GM19240 (cell line): Measurements from ENCODE around the gene IGDCC3.

Source experiments
- DNase-seq: peaks from one replicate; pipeline ENCODE4 v3.0.0; 2011; ENCODE audit warnings: low spot score; ENCODE audit not compliant: insufficient read length

IGDCC3 gene

DNA sequence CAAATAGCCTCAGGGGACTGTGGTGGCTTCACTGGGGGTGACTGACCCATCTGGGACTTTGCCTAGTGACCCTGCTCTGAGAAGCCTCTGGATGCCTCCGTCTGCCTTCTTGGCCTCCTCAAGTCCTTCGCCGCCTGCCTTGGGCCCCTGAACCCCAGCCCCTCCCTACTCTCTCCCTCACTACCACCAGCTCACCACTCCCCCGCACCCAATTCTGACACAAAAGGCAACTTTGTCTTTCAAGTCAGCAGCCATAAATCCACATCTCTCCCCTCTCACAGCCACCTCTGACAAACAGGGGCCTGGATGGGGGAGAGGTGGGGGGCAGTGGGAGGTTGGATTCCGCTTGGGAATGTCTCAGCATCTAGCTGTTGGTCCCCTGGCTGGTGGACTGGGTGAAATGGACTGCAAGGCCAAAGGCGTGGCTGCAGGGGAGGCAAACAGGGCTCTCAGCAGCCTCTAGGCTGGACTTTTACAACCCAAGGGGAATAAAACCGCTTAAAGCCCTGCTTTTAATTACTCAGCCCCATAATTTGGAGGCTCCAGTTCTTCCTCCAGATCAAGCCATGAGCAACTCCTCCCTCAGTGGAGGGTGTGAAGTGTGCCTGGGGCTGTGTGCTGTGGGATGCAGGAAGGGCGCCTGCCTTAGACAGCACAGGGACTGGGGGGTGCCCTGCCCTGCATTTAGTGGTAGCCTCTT lies 33.4 kb downstream of the IGDCC3 start:
- DNase-seq, result no peak

DNA sequence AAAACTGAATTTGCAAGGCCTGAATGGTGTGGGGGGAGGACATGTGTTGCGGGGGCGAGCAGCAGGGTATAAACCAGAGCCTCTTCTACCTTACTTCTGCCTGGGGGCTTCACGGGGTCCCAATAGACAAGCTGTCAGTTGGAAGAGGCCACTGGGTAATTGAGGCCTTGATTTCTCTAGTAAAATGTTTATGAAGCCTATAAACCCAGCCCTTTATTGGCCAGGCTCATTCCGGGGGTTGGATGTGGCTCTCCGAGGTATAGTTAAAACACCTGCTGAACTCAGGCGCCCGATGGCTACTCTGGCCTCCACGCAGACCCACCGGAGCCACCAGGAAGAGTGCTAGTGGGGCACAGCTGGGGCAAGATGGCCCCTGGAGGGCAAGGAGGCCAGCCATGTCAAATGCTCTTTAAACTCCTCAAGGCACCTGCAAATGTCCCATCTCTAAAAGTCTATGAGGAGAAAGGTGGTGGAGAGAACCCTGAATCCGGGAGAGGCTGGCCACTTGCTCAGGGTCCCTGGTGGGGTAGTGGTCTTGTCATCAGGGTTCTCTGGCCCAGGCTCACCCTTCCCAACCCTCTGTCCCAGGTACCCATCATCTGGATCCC lies 34.3 kb downstream of the IGDCC3 start:
- no peak for DNase-seq

DNA sequence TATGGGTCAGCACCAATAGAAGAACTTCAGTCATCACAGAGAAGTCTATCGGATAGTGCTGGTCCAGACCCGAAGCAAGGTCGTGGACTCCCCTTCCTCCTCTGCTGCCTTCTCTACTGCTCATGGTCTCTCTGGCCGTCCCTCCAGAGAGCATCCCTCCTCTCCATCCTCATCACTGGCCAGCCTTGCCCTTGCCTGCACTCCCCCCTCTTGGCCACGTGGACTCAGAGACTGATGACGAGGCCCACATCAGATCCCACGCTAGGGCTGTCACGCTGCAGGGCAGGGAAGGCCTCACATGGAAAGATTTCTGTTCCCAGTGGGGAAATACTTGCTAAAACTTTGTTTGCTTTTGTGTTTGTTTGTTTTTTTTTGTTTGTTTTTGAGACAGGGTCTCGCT lies 35.3 kb downstream of the IGDCC3 start:
- no peak for DNase-seq

DNA sequence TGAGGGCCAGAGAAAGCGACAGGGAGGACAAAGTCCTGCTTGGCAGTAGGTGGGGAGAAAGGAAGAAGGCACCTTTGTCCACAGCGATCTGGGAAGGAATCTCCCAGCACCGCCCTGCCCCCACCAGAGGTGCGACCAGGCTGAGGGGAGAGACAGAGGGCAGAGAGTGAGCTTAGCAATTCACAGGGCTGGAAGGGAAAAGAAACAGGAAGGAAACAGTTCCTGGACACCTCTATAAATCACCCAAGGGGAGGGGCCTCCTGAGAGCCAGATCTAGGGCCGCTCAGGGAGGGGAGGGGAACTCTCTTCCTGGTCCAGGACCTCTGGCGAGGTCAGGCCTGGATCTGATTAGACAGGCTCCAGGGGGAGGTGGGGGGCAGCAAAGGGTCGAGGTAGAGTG lies 37.9 kb downstream of the IGDCC3 start:
- no peak for DNase-seq

DNA sequence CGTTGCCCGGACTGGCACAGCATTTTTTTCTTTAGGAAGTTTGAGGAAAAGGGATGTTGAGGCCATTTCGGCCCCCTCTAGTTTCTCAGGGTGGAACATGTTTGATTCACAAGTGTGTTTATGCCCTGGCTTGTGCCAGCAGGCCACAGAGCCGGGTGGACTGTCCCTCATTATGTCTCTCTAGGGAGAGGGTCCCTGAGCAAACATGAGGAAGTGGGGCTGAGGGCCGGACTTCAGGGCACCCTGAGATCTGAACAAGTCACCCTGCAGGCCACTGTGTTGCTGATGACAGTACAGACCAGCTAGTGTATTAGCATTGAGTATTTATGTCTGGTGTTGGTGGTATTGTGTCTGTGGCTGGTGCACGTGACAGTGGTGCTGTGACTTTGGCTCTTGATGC lies 38.4 kb downstream of the IGDCC3 start:
- no peak for DNase-seq

DNA sequence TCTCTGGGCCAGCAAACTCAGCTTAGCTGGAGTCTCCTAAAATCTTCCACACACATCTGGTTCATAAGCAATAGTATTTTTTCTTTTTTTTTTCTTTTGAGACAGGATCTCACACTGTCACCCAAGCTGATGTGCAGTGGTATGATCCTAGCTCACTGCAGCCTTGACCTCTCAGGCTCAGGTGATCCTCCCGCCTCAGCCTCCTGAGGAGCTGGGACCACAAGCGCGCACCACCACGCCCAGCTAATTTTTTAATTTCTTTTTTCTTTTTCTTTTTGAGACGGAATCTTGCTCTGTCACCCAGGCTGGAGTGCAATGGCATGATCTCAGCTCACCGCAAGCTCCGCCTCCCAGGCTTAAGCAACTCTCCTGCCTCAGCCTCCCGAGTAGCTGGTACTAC lies 39.0 kb downstream of the IGDCC3 start:
- DNase-seq, result no peak

DNA sequence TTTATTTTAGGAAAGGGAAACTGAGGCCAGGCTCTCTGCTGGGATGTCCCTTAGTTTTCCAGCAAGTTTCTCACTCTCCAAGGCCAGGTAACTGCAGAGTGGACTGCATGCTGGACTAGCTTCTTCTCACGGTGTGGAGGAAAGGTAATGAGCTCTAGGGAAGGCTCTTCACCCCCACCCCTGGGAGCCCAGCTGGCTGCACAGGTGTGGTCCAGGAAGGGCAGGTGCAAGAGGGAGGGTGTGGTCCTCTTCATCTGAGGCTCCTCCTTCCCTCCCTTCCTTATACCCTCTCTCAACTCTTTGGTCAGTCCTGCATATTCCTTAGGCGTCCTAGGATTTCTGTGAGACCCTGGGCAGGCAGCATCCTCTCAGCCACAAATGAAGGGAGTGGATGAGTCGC lies 39.4 kb downstream of the IGDCC3 start:
- no peak for DNase-seq

DNA sequence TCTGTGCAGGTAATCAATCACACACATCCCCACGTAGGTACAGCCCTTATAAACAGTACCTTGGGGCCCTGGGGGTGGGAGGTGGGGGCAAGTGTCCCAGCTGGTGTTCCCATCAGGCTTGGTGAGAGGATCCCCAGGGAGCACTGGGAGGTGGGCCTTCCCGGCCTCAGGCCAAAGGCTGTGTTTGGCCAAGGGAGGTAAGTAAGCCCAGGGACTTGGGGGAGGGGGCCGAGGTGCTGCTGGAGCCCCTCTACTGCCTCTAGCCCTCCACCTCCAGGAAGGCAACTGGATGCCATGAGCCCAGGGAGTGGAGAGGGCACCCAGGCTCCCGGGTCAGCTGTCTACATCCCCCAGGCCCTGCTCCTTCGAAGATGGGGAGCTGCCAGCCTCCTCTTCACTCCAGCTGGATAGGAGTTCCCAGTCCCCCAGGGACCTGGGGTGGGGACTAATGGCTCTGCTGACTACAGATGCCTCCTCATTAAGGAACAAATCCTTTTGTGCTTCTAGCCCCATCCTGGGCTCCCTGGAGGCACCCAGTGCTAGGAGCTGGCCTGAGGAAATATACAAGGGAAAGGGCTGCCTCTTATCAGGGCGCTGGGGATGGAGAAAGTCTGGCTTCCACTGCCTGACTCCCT lies 40.2 kb downstream of the IGDCC3 start:
- no peak for DNase-seq

DNA sequence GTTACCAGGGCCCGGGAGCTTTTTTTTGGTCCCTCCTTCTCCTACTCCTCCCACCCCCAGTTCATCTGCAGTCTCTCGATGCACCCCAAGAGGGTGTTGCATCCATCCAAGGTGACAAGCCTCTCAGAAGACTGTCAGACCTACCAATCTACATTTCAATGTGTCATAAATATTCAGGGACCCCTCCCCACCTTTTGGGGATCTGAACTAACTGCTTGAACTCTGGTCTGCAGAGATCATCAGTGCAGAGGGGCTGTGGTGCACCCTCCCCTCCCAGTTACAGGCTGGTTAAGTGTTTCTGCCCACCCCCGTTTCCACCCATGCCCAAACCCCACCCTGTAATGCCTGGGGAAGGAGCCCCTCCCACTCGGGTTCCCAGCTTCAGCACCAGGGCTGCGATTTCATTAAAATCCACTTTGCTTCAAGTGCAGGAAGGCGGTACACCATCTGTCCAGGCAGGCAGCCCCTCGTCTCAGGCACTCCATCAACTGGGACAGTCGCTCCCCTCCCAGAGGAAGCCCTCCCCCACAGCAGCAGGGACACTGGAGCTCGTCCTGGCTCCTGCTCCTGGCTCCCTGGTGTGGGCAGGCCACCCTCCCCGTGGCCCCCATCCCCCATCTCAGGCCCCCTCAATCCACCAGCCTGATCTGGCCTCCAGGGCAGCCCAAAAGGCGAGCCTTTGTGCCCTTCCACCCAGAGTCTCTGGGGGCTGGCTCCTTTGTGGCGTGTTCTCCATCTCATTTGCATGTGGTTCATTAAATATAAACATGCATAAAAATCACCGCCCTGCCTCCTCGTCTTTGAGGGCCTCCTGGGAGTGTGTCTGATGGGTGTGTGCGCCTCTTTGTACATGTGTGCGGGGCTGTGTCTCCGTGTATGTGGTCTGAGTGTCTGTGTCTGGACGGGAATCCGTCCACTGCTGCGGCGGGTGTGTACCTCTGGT lies 41.0 kb downstream of the IGDCC3 start:
- DNase-seq, result no peak

DNA sequence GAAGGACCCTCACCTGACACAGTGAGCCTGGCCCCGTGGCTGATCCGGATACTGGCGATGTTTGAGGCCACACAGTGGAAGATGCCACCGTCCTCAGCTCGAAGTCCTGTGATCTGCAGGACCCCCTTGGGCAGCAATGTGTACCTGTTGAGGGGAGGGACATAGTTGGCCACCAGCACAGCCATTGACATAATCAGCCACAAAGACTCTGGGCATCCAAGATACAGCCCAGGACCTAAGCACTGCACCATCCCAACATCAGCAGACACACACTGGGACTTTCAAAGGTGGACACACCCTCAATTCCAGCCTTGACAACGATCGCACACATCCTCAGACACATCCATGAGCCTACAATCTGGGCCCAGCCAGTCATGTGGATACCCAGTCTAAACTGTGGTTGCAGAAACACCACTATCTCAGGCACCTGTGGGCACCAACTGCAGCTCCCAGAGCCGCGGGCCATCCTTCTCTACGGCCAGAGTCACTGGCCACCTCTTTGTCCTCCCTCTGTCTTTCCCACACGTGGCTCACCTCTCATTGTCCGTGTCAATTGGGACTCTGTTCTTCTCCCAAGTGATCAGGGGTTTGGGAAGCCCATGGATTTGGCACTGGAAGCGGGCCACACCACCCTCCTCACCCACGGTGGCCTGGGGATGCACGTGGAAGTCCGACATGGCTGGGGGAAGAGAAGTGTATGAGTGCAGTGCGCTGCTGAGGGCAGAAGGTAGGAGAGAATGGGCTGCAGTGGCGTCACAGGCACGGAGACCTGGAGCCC lies 42.3 kb downstream of the IGDCC3 start:
- DNase-seq, result no peak

DNA sequence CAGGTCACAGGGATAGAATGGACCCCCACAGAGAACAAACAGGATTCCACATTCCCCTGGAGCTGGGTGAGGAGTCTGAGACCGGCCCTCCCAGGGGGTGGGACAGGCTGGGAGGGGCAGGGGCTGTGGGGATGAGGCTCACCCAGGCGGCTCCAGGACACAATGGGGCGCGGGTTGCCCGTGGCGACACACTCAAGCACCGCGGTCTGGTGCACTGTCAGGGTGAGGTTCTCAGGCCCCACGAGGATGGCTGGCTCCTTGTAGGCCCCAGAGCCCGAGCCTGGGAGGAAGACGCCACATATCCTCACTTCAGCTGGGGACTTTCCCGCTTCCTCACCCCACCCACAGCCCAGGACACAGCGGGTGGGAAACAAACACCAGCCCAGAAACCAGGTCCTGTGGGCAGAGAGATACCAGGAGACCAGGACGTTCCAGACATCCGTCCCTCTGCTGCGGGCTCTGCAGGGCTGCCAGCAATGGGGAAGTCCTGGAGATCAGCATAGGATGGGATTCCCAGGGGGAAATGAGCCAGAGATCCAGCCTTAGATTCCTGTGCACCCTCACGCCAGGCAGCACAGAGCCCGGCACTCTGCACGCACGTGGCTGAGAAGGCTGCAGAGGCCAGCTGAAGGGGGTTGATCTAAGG lies 43.1 kb downstream of the IGDCC3 start:
- no peak for DNase-seq

DNA sequence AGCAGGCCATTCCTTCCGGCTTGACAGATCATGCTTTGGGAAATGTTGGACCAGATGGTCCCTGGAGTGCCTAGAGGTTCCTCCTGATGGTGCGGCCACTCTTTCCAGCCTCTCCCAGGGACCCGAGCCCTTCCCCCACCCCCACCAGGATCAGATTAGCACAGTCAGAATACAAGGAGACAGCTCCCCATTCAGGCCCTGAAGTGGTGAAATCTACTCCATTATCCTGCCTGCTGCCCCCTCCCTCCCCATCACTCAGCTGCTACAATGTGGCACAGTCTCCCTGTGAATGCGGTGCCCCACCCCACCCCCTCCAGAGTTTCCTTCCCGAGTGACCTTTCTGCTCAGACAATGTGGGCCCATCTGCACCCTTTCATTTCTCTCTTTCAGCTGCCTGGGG lies 43.9 kb downstream of the IGDCC3 start:
- DNase-seq, result no peak

DNA sequence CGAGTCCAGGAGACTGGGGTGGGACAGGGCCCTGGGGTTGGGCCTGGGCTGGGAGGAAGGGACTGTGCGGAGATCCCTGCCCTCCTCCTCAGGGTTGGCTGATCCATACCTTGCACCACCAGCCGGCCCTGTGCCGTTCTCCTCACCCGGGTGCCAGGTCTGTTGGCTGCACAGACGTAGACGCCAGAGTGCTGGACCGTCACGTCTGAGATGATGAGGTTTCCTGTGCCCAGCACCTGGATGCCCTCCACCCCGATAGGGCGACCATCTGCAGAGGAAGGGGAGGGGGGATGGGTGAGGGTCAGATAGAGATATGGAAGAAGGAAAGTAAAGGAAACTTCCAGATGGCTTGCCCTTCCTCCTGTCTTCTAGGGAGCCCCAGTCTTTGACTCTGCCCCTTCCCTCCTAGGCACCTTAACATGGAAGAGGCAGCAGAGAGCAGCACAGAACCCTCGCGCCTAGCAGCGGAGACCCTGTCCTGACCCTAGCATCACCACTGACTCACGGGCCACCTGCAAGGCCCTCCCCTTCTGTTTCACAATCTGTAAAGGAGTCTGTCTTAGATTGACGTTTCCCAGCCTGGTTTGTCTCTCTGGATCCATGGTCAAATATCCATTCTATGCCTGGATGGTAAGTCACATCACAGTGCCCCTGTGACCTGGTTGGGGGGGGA lies 44.5 kb downstream of the IGDCC3 start:
- no peak for DNase-seq

DNA sequence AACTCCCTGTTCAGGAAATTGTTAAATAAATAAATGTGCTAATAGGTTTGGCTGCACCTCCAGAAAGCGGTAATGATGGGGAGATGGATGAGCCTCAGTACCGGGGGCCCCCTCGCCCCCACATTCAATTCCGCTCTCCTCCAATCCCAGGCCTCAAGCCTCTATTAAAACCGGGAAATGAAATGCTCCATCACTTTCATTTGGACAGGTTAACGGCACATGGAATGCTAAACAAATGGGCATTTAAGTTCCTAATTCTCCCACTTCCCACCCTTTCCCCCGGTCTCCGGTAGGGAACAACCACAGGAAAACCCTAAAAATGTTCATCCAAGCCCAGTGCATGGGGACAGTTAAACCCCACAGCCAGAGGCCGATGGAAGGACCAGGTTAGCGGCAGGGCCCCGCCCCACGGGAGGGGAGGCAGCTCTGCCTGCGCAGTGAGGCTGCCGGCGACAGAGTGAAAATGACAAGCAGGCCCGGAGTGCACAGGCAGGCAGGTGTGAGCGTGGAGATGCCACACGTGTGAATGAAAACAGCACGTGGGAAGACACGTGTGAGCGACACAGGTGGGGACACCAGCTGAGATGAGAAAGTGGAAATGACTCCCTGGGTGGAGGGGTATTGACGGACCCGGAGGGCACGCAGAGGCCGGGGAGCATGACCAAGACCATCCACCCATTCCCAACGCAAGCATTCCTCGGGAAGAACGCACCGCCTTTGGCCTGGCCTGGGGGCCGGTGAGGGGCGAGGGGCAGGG lies 45.2 kb downstream of the IGDCC3 start:
- no peak for DNase-seq

DNA sequence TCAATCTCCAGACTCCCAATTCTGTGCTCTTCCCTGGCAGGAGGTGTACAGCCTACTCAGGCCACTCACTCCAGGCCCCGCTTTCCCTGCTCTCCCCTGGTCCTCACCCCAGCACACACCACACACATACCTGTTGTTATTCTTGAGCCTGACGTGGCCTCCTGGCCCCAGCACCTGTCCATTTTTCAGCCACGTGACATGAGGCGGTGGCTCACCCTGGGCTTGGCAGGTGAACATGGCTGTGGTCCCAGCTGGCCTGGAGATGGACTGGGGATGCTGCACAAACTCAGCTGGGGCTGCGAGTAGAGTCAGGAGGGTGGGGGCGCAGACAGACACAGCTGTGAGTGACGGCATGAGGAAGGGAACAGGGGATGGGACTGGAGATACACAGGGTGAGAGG lies 46.0 kb downstream of the IGDCC3 start:
- DNase-seq, result no peak

DNA sequence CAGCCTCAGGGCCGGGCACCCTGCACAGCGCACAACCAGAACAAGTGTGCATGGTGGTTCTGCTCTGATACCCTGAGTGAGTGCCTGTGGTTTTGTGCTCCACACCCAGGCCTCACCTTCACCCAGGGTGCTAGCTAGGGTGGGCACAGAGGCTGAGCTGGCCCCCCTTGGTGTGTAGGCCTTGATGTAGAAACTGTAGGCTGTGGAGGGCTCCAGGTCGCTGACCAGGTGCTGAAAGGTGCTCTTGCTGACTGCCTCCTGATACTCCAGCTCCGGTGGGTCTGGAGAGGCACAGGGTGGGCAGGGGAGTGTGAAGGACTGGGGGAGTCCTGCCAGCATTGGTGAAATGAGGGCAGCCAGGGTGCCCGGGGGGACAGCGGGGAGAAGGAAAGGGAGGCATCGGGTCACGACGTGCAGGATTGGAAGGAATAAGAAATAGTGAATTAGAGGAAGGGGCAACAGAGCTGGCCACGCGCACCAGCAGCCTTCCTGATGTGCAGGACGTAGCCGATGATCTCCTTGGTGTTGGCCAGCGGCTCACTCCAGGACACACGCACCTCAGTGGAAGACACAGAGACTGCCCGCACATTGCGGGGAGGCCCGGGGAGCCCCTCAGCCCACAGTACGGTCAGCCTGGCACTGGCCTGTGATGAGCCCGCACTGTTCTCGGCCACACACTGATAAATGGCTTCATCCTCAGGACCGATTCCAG lies 46.7 kb downstream of the IGDCC3 start:
- DNase-seq, result no peak

DNA sequence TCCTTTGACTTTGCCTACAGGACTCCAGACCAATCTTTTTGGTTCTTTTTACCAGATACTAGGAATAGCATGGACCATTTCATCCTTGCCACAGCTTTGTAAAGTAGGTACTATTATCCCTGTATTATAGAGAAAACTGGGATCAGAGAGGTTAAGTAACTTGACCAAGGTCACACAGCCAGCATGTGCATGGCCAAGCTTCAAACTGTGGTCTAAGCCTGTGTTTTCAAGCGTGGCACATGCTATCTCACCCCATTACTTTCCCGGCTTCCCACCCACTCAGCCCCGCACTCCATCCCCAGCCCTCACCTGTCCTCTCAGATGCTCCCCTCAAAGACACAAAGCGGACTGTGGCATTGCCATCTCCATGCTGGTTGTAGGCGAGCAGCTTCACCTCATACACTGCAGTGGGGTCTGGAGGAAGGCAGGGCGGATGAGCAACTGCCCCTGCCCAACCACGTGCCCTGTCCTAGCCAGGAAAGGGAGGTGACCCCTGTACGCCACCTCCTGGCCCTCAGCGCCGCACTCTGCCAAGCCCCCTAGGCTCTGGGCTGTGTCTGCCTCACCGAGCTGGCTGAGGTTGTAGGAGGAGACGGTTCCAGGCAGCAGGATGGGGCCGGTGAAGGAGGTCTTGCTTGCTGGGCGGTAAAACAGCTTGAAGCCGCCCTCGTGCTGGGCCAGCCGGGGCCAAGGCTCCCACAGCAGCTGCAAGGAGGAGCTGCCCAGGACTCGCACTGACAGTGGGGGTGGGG lies 47.6 kb downstream of the IGDCC3 start:
- DNase-seq, result no peak
